Activated T-helper 9 cell treated with anti-CD3 and anti-CD28 coated beads, Interleukin-2, amount 50 U/mL, for 16 hours (primary cell): ENCODE measurements around the gene EVC.
"Not testable (repeated sequence)": the region's sequence is repeated elsewhere in the genome, so short reads cannot be mapped to it uniquely, and the experiment has no call there.

Experiments used
- DNase-seq: peaks from one replicate; pipeline ENCODE4 v3.0.0-alpha.2; 2020; ENCODE audit warnings: low read depth

Gene EVC

DNA sequence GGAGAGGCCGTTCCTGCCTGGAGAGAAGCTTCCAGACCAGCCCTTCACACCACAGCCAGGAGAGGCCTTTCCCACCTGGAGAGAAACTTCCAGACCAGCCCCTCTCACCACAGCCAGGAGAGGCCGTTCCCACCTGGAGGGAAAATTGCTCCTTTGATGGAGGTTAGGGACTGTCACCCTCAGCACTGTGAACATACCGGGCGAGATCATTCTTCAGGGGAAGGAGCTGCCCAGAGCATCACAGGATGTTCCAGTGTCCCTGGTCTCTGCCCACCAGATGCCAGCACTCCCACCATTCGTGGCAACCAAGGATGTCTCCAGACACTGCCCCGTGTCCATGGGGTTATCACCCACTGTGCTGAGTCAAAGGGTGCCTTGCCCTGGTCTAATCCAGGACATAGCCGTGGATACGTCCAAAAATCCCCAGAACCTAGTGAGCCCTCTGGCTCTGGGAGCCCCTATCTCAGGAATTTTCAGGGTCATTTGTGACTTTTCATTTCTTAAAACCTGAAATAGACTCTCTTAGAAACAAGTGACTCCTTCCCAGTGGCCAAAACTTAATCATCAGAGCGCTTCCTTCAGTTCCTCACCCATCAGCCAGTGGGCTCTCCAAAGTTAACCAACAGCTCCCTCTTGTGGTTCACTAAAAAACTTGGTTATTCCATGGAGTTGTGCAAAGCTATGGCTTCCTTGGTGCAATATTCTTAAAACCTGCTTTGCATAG lies 101.7 kb downstream of the EVC start:
- no peak for DNase-seq

DNA sequence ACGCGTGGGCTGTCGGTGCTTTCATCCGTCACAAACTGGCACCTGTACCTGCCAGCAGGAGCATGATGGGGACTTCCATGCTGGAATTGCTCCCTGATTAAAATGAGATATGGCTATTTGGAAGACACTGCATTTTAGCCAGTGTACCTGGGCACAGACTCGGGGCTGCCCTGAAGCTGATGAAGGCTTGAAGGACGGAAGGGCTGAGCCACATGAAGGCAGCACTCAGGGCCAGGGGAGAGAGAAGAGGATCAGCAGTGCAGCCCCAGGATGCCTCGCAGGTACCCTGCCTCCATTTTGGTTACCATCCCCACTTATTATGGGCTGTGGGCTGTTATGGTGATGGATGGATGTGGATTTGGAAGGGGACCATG lies 102.9 kb downstream of the EVC start:
- no peak for DNase-seq

DNA sequence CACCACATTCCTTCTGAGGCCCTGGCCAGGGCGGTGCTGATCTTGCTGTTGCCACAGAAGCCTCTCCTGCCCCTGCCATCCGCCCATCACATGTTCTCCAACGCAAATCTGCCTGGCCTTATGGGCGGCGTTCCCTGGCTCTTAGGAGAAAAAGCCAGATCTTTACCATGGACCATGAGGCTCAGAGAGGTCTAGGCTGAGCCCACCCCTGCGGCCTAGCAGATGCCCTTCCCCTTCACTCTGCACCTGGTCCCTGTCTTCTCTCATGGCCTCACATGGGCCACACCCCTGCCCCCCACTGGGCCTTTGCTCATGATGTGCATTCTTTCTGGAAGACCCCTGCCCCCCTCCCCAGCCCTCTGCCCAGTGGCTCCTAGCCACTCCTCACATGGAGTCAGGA lies 103.4 kb downstream of the EVC start:
- no peak for DNase-seq

DNA sequence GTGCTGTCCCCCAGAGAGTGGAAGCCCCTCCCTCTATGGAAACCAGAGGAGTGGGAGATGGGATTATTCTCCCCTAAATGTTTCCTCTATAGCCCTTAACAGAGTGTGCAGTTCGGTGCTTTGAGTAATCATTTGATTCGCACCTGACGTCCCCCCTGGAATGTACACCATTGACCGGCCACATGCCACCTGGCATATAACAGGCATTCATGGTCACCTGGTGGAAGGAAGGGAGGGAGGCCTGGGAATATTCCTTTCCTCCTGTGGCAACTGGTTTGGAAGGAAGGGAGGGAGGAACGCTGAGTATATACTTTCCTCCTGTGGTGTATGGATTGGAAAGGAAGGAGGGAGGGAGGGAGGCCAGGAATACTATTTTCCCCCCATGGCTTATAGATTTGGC lies 104.6 kb downstream of the EVC start:
- DNase-seq = no peak

DNA sequence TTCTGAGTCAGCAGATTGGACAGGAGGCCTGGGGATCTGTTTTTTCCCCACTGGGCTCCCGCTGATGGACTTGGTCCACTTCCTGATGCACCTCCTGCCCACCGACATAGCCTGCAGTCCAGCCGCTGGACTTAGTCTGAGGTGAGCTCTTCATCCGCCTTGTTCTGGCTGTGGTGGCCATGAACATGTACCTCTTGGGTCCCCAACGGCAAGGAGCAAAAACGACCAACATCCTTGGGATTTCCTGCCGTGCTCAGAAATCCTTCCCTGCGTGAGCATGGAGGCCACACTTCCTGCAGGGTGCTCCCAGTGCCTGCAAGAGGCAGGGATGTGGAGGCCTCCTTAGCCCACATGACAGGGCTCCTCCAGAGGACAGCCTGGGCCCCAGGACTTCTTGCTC lies 105.1 kb downstream of the EVC start:
- no peak for DNase-seq

DNA sequence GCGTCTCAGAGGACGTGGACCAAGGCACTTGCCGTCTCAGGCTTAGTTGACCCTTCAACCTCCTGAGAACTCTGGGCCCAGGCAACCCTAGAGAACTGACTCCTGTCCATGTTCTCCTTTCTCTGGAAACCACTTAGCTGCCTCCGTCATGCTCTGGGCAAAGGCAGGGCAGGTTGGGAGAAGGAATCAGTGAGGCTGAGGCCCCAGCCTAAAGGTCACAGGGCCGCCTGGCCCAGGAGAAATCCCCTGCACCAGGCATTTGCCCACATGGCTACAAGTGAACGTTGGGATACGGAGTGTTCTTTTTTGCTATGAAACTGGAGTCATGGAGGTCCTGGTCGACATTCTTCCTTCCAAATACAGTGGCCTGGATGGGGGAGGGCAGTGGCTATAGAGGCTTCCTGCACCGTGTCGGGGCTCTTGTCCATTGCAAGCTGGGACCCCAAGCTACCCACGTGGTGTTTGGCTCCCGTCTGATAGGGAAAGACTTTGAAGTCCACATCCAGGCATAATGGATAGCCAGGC lies 105.9 kb downstream of the EVC start:
- no peak for DNase-seq

DNA sequence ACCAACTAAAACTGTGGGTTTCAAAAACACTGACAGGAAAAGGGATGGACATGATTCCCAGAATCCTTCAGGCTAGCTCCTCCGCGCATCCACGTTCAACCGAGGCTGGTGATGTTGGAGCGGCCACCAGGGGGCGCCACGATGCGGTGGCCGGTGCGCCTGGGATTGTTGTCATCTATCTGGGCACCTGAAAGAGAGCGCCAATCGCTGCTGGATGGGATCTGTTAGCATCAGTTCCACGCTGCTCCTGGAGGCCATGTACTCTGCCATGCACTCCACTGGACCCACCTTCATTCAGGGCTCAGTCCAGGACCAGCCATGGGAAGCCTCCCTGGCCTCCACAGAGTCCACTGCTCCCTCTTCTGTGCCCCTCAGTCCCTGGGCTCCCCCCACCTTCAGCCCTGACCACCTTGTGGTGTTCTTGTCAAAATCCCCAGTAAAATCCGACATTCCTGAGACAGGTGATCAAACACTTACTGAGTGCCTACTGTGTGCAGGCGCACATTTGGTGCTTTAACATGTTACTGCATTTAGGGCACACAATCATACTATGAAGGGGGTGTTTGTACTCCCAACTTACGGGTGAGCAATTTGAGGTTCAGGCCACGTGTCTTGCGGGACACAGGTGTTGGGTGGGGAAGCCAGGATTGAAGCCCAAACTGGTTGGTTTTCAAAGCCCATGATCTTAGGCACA lies 110.8 kb downstream of the EVC start:
- DNase-seq = no peak

DNA sequence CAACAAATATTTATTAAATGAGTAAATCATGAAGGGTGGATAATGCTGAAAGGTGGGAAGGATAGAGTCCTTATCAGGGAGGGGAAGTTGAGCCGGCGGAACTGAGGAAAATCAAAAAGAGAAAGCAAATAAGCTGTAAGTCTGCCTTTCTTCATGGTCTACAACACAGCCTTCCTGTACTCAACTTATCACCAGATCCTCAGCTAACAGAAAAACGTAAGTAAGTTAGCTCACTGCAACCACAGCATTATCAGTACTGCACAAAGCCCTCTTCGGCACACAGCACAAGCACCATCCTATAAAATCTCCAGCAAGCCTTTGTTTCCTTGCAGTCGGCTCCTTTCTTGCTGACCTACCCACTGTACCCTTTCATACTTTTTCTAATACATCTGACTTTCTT lies 111.6 kb downstream of the EVC start:
- DNase-seq = no peak

DNA sequence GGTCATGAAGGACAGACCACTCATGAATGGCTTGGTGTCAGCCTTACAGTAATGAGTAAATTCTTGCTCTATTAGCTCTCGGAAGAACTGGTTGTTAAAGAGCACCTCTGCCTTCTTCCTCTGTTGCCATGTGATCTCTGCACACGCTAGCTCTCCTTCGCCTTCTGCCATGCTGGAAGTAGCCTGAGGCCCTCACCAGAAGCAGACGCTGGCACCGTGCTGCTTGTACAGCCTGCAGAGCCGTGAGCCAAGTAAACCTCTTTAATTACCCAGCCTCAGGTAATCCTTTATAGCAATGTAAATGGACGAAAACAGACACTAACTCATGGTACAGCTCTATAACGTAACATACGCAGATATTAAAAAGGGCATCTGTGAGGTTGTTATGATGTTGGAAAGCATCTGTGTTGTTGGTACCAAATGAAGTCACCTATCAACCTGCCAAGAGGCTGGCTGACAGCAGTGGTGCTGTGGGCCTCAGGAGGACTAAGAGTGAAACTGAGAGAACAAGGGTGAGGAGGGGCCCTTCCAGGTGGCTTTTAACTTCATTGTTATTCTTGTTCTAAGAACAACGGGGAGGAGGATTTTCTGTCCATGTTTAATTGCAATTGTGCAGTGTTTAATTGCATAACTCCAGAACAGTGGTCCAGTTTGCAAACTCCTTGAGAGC lies 112.7 kb downstream of the EVC start:
- no peak for DNase-seq

DNA sequence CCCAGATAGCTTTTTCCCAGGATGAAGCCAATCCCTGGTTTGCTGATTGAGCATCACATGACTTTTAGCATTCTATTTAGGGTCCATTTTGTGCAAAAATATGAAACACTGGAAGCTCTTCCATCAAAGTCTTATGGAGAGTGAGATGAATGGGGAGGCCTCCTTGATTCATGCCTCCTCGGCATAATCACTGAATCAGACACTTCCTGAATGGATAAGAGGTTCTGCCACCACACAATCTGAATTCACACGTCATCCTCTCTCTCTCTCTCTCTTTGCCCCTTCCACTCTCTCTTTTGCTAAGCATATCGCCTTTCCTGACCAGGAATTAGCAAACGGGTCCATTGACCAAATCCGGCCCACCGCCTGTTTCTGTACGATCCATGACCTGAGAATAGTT lies 113.2 kb downstream of the EVC start:
- DNase-seq = no peak

DNA sequence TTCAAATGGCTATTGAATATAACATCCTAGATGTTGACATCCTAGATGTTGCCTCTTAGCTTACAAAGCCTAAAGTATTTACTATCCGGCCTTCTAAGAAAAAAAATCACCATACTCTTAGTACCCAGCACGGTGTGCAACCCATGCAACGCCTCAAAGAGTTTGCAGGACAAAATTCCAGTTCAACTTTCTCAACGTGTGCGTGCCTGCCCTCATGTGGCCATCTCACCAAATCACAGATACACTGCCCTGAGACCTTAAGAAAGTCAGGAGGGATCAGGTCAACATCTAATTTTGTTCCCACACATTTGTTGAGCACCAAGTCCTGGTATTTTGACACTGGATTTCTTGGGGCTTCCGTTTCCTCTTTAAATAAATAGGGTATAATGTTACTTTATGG lies 113.6 kb downstream of the EVC start:
- no peak for DNase-seq

DNA sequence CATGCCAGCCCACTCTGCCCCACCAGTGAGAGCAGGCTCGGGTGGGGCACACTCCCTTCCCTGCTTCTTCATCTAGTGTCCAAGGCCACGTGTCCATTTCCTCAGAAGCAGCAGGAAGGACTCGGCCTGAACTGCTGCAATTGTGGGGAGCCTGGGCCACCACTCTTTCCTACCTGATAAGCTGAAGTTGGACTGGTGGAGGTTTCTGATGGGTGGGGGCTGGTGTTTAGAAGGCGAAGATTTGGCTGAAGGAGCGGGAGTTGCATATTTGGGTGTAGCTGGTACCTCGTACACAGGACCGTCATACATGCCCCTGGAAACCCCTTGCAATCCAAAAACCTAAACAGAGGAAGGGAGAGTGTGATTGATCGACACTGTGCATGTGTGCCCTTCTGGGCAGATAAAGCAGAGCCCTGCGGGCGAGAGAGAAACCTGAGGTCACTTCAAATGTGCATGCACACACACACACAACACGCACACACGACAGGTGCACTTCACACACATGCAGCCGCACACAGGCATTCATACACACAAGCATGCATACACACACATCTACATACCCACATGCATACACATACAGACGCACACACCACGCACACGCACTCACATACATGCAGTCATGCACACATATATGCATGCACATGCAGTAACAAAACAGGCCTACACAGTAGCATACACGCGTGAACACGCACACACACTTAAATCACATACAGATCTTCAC lies 114.5 kb downstream of the EVC start:
- no peak for DNase-seq

DNA sequence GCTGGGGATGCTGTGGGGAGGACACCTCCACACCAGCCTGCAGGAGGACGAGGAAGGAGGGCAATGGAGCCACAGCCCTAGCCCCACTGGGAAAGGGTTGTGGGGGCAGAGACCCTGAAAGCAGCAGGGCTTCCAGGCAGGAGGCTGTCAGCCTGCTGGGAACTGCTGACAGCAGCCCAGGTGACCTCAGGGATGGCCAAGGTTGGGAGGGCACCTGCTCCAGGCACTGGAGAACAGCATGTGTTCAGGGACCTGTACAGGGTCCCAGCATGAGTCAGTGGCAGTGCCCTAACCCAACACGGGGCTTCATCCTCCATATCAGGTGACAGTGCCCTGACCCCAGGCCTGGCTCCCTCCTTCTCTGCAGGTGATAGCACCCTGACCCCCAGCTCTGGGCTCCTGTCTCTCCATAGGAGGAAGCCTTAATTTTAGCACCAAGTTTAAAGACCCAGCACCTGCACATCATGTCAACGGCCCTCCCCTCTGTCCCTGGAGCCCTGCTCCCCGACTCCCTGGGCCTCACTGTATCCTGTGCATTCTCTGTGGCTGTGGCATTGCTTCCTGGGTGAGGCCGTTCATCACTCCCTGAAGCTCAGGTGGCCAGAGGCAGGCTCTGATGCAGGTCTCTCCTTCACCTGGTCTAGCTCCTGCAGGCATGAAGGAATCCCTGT lies 115.6 kb downstream of the EVC start:
- DNase-seq = no peak

DNA sequence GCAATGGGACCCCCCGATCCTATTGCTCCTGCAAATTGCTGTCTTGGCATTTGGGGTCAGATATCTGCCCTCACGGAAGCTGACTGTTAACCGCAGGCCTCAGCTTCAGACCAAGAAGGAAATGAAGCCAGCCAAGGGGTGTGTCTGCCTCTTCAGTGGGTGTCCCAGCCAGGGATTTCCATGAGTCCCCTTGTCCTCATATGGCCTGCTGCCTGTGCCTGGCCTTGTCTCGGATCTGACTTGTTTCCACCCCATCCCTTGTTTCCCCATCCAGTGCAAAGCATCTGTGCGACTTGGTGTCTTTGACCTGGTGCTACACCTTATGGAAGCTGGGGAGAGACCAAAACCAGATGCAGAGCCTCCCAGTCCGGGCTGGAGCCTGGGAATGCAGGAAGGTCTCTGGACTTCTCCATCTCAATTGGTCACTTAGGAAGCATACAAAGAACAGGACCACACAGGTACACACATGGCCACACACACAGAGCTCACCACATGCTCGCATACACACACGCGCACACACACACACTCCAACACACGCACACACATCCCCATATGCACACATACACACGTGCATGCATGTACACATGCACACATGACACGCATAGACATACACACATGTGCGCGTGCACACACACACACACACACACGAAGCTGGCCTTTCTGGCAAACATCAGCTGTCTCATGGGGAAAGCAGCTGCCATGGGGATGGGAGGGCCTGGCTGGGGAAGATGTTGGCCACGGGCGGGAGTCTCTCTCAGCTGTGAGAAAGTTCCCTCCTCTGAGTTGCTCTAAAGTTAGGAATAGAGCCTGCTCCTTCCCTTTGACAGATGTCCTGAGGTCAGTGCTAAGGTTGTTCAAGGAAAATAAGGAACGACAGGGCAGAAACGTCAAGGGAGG lies 116.4 kb downstream of the EVC start:
- no peak for DNase-seq

DNA sequence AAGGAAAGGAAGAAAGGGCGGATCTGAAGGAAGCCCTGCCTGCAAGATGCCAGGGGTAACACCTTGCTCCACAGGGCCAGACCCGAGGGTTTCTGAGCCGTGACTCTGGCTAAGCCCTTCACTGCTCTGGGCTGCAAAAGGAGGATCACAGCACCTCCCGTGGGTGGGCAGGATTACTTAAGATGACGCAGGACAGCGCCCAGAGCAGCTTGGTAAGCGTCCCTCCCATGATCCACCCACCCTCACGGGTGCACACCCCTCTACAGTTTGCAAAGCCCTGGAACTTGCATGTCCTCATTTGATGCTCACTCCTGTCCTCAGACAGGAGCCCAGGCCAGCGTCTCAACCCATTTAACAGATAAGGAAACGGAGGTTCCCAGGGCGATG lies 117.0 kb downstream of the EVC start:
- DNase-seq = no peak

DNA sequence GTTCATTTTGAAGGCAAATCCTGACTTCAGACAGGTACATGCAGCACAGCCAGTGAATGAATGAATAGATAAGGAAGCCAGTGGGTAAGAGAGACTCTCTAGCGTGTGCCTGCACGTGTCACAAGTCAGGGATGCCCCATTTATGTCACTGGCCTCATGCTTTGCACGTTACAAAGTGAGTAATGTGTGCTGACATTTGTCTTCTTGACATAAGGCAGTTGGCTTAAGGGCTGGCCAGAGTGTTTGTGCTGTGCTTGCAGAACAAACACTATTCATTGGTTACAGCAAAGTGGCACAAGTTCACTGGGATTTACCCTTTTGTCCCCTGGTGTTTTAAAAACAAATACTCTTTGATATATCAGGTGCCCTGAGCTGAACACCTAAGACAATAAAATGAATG lies 125.9 kb downstream of the EVC start:
- no peak for DNase-seq

DNA sequence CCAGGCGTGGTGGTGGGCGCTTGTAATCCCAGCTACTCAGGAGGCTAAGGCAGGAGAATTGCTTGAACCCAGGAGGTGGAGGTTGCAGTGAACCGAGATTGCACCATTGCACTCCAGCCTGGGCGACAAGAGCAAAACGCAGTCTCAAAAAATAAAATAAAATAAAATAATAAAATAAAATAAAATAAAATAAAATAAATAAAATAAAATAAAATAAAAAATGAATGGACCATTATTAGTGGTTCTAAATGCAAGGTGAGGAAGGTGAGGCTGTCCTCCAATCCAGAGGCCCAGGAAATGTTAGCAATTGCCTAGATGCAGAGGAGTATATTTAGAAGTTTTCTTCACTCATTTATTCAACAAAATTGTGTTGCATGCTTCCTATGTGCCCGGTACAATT lies 126.5 kb downstream of the EVC start:
- DNase-seq = not testable (repeated sequence)

DNA sequence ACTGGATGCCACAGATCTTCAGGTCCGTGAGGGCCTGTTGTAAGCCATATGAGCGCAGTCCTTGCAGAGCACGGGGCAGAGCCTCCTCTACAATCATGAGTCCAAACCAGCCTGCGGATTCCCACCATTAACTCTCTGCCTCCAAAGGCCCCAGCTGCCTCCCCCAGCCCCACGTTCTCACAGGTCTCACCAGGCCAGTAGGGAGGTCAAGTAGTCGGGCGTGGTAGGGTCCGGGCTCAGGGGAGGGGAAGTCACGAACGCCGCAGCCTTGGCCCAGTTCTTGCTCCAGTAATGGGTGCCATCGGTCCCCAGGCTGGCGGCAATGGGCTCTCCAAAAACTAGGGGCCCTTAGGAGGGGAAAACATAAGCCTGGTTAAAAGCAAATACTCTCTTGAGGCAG lies 128.3 kb downstream of the EVC start:
- no peak for DNase-seq

DNA sequence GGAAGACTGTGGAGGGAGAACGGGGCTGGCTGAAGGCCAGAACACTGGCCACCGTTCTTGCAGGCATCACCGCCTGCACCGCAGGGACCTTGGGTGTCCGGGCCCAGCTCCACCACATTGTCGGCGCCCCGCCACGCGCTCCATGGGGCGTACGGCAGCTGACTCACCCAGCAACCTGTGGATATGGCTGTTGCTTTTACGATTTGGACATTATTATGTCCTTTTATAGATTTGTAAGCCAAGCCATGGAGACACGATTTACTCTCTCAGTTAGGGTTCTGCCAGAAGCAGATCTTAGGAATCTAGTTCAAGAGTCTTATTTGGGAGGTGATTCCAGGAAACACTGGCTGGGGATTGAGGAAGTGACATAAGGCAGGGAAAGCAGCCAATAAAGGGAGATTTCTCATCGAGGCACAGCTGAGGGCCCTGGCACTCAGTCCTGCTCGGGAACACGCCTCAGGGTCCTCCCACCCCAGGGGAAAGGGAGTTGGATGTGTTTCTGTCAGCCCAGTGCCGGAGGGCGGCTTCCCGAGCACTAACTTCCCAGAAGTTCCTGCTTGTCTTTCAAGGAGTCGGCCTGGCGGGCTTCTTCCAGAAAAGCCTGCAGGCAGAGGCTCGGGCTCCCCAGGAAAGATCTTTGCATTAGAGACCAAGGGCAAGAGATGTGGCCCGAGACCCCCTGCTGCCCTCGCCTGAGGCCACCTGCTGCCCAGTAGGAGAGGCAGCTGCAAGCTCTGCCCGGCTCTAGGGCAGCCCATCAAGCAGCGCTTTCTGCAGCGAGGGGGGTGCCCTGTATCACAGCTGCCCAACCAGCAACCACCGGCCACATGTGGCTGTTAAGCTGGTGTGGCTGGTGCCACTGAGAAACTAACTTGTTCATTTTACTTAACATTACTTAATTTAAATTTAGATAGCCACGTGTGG lies 129.0 kb downstream of the EVC start:
- DNase-seq = no peak

DNA sequence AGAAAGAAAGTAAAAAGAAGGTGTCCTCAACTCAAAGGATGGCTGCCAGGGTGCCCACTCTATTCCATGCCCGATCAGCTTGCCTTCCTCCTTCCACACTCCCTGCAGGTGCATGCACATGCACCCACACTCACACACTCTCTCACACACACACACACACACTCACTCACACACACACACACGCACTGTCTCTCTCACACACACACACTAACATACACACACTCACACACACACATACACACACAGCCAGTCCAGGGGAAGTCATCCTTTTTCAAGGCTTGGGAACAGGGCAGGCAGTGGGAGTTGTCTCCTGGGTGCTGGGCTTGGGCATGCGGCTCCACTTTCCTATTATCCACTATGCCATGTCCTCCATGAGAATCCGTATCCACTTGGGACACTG lies 131.5 kb downstream of the EVC start:
- DNase-seq = no peak
